ENCODE measurements around the gene MORF4L1.

DNA sequence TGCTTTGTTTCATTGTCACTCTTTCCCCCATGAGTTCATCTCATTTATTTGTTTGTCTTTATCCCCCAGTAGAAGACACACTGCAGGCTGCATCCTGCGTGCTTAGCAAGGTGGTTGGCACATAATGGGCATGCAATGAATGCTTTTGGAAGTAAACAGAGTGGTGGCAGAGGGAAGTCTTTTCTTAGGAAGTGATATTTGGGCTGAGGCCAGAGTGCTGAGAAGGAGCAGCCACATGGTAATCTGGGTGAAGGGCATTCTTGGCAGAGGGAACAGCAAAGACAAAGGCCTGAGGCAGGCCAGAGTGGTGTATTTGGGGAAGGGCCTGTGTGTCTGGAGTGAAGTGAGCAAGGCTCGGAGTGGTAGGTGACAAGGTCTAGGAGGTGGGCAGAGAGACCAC is 43.8 kb upstream of the MORF4L1 start:
- no peak for TF ChIP-seq CTCF (IDR thresholded peaks at IDR 0.05; ENCODE audit: low read depth, low read length)
- no peak for TF ChIP-seq POLR2A (IDR thresholded peaks at IDR 0.05; ENCODE audit: extremely low read depth, insufficient read length)
- no peak for TF ChIP-seq MYC (IDR thresholded peaks at IDR 0.05; ENCODE audit: low read depth, low read length)
- TF ChIP-seq MAX (IDR thresholded peaks at IDR 0.05; ENCODE audit: low read depth, low read length): no peak
